HEK293T (cell line): ENCODE data around the gene ARID1B.

Source experiments
- CTCF ChIA-PET: fragments of 350-600 bp; formaldehyde crosslinking; extraction: SDS; loops from one replicate; lab custom pipeline; 2021; ENCODE audit warnings: antibody characterized with exemption, inconsistent platforms; lab: Yijun Ruan, JAX
- POLR2A ChIA-PET: fragments of 350-600 bp; formaldehyde crosslinking; extraction: SDS; loops from one replicate; lab custom pipeline; 2020; ENCODE audit warnings: antibody characterized with exemption, inconsistent platforms; lab: Yijun Ruan, JAX
- DNase-seq: peaks from one replicate; pipeline ENCODE4 v3.0.0; 2012; ENCODE audit warnings: mixed read lengths; ENCODE audit errors: extremely low spot score
- ARNT ChIP-seq: fragments of 450-650 bp; IDR thresholded peaks from 2 replicates; pipeline ENCODE4 v1.6.1; 2017; ENCODE audit warnings: mild to moderate bottlenecking
- BHLHE40 ChIP-seq: fragments of 450-650 bp; IDR thresholded peaks from 2 replicates; pipeline ENCODE4 v1.6.1; 2016; ENCODE audit warnings: mild to moderate bottlenecking, moderate library complexity, borderline replicate concordance
- CTBP1 ChIP-seq: fragments of 450-650 bp; IDR thresholded peaks from 2 replicates; pipeline ENCODE4 v1.6.1; 2016; ENCODE audit warnings: borderline replicate concordance
- ELF4 ChIP-seq: fragments of 450-650 bp; IDR thresholded peaks from 2 replicates; pipeline ENCODE4 v1.6.1; 2017; ENCODE audit warnings: antibody characterized with exemption
- FOXA1 ChIP-seq: fragments of 450-650 bp; IDR thresholded peaks from 2 replicates; pipeline ENCODE4 v1.6.1; 2016; ENCODE audit warnings: mild to moderate bottlenecking
- FOXK2 ChIP-seq: fragments of 450-650 bp; IDR thresholded peaks from 2 replicates; pipeline ENCODE4 v1.6.1; 2016; ENCODE audit warnings: mild to moderate bottlenecking
- FOXM1 ChIP-seq: fragments of 450-650 bp; IDR thresholded peaks from 2 replicates; pipeline ENCODE4 v1.6.1; 2017; ENCODE audit warnings: mild to moderate bottlenecking, borderline replicate concordance
- HDGF ChIP-seq: fragments of 450-650 bp; IDR thresholded peaks from 2 replicates; pipeline ENCODE4 v1.6.1; 2017; ENCODE audit warnings: antibody characterized with exemption, borderline replicate concordance
- L3MBTL2 ChIP-seq: fragments of 450-650 bp; conservative IDR thresholded peaks from 2 replicates; pipeline ENCODE4 v1.6.1; 2016; ENCODE audit warnings: mild to moderate bottlenecking
- LEF1 ChIP-seq: fragments of 450-650 bp; IDR thresholded peaks from 2 replicates; pipeline ENCODE4 v1.6.1; 2017; ENCODE audit warnings: mild to moderate bottlenecking, borderline replicate concordance
- NFRKB ChIP-seq: fragments of 450-650 bp; IDR thresholded peaks from 2 replicates; pipeline ENCODE4 v1.6.1; 2016; ENCODE audit warnings: mild to moderate bottlenecking, moderate library complexity
- PKNOX1 ChIP-seq: fragments of 450-650 bp; IDR thresholded peaks from 2 replicates; pipeline ENCODE4 v1.6.1; 2016
- SP1 ChIP-seq: fragments of 450-650 bp; IDR thresholded peaks from 2 replicates; pipeline ENCODE4 v1.6.1; 2017
- SUZ12 ChIP-seq: fragments of 450-650 bp; IDR thresholded peaks from 2 replicates; pipeline ENCODE4 v1.6.1; 2016; ENCODE audit warnings: mild to moderate bottlenecking
- TARDBP ChIP-seq: fragments of 450-650 bp; IDR thresholded peaks from 2 replicates; pipeline ENCODE4 v1.6.1; 2016
- ZNF384 ChIP-seq: fragments of 450-650 bp; IDR thresholded peaks from 2 replicates; pipeline ENCODE4 v1.6.1; 2016

ARID1B gene

GRCh38 chr6:157075549-157076450 is 298.6 kb downstream of the ARID1B start:
- TF ChIP-seq PKNOX1 (no peak), ZNF384 (peak; percentile 15; the same call in 1 of the 2 replicates)
- POLR2A ChIA-PET, result no interaction called here
- CTCF ChIA-PET, result no interaction called here
- DNase-seq, result no peak

DNA sequence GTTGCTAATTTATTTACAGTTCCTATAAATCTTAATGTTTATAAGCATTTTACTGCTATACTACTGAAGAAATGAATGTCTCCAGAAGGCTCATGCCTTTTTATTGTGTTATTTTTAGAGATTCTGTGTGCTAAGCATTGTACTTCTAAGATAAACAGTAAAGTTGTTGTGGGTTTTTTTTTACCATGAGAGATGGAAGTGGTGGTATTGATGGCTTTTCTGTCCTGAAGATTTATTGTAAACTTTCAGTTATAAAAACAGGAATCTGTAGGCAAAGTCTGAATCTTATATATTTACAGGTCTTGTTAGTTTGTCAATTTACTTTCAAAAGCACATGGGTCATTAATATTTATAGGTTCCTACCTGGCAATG is 299.3 kb downstream of the ARID1B start:
- ChIA-PET CTCF (no interaction called here), POLR2A (no interaction called here)
- TF ChIP-seq FOXA1 (no peak), SP1 (no peak), FOXK2 (no peak), PKNOX1 (peak; percentile 58), ZNF384 (peak; percentile 3; the same call in 1 of the 2 replicates)
- DNase-seq, result no peak

DNA sequence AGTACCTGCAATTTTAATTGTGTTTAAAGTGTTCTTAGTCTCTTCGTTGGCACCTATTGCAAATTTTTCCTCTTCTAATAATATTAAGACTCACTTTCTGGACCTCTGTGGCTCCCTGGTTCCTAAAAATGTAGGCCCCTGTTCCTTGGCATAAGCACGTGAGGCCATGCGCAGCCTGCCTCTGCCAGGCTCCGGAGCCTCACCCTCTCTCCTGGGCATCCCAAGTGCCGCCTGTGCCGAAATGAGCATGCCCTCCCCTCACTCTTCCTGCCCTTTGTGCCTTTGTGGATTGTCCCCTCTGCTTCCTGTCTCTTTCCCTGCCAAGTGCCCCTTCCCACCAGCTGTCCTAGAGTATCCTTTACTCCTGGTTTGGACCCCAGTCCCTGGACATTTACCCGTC is 300.1 kb downstream of the ARID1B start:
- POLR2A ChIA-PET, result no interaction called here
- CTCF ChIA-PET, result no interaction called here
- TF ChIP-seq SUZ12 (no peak), ELF4 (no peak), CTBP1 (no peak), L3MBTL2 (no peak), HDGF (no peak), FOXA1 (no peak), SP1 (no peak), ZNF384 (no peak), FOXM1 (no peak)
- DNase-seq, result no peak

GRCh38 chr6:157078326-157078725 is 301.1 kb downstream of the ARID1B start:
- CTCF ChIA-PET, result interaction anchor here (0.6 to 0.9 kb wide), 2 partner anchors 9 kb away, joined by 3 to 4 read pairs; no protein-coding TSS in a partner anchor
- POLR2A ChIA-PET, result no interaction called here
- DNase-seq, result no peak
- TF ChIP-seq FOXK2, result no peak
- TF ChIP-seq HDGF, result no peak
- no peak for TF ChIP-seq ARNT

GRCh38 chr6:157079277-157079676 is 302.1 kb downstream of the ARID1B start:
- DNase-seq, result no peak
- ChIA-PET POLR2A (no interaction called here), CTCF (no interaction called here)
- TF ChIP-seq ZNF384 (no peak), TARDBP (no peak), LEF1 (no peak), CTBP1 (no peak), FOXK2 (no peak), FOXM1 (no peak), ELF4 (no peak), L3MBTL2 (no peak), FOXA1 (no peak), SUZ12 (no peak), NFRKB (no peak), HDGF (no peak), PKNOX1 (no peak), SP1 (no peak), BHLHE40 (no peak), ARNT (no peak)

DNA sequence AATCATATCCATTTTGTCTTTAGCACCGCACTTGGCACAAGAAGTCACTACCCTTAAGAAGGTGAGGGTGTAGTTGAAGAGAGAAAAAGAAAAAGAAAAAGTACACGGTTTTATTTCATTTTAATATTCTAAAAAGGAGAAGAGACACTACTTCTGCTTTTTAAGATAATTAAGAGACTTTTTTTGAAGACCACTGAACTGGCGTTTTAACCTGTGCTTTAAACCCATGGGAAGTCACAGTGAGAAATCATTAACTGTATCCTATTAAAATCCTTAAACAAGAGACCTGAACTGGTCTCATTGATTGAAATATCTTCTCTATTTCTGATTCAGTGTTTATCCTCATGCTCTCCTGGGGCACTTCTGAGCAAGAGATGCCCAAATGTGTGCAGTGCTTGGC is 302.6 kb downstream of the ARID1B start:
- TF ChIP-seq TARDBP (no peak), PKNOX1 (no peak)
- ChIA-PET POLR2A (no interaction called here), CTCF (no interaction called here)
- no peak for DNase-seq

GRCh38 chr6:157080986-157081391 is 303.8 kb downstream of the ARID1B start:
- POLR2A ChIA-PET, result interaction anchor here (1.1 kb wide), 1 partner anchor 26 kb away, joined by 4 read pairs; no protein-coding TSS in a partner anchor
- peak; percentile 78; the same call in 1 of the 2 replicates for TF ChIP-seq CTBP1
- TF ChIP-seq PKNOX1, result peak; percentile 96
- TF ChIP-seq FOXM1, result no peak
- CTCF ChIA-PET, result interaction anchor here (1.1 kb wide), 1 partner anchor 35 kb away, joined by 3 read pairs; no protein-coding TSS in a partner anchor
- no peak for DNase-seq
